GOT3 (cell line): Measurements from ENCODE around the gene BDNF.

Experiments used
- DNase-seq: peaks from one replicate; lab custom pipeline; 2025; ENCODE audit warnings: mixed read lengths; lab: John Stamatoyannopoulos, UW

BDNF gene

DNA sequence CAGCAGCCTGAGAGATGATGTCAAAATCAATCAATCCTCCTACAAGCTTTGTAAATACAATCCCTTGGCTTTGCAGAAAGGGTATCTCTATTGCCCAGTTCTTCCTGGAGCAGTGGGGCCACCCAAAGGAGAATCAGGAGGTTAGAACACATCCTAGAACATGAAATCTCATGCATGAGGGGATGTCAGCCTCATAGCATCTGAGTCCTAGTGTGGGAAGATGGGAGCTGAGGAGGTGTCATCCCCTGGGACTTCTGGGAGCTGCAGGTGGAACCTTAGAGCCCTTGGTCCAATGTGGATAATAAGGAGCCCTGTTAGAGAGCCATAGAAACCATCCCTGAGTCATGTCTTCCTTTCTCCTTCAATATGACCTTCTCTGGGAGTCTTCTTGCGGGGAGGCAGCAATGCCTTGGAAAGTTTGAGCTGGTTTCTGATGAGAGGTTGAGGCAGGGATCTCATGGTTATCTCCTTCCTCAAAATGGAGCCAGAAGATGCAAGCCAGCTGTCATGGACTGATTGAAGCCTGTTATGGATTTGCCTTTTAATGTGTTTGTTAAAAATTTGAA lies 74.8 kb downstream of the BDNF start:
- no peak for DNase-seq

DNA sequence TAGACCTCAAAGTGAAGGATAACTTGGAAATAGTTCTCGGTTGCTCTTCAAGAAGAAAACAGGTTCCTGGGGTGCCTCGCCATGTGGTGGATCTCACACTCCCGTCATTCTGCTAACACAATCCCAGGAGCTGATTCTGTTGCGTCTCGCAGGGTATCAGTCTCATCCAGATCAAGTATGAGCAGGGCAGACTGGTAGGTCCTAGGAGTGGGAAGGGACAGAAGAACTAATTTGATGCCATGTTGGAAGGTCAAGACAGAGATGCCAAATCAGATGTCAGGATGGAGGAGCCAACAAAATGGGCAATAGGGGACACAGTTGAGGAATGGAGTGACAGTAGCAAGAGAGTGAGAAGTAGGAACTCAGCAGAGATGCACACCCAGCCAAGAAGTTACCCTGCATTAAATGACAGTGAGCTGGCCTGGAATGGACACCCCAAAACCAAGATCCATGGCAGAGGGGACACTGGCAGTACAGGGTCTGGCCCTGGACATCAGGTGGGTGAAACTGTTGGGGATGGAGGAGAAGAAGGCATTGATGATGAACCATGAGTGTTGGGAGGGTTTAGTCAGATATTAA lies 76.2 kb downstream of the BDNF start:
- DNase-seq, result no peak

DNA sequence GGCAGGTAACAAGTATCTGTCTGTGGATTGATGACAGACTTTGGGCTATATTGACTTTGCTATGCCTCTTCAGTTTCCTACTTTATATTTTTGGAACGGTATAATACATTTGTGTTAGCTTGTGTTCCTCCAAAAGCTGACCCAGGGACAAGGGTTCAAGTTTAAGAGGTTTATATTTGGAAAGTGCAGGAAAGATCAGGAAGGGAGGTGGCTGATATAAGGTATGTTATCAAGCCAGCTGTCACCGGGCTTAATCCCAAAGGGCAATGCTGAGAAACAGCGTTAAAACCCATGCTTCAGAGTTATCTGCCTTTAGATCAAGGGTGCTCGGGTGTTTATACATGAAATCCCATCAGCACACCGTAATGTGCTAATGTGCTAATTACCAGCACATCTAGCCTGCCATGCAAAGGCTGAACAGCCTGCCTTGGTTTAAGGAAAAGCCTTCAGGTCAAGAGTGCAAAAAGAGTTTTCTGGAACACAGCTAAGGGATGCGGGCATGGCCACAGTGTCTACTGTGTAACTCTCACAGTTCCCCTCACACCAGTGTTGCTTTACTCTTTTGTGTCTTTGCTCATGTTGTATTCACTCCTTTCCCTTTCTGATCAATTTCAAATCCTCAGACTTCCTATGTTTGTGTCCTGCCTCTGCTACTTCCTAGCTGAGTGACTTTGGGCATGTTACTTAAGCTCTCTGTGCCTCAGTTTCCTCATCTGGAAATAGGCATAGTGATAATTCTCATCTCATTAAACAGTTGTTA lies 77.5 kb downstream of the BDNF start:
- DNase-seq, result no peak

DNA sequence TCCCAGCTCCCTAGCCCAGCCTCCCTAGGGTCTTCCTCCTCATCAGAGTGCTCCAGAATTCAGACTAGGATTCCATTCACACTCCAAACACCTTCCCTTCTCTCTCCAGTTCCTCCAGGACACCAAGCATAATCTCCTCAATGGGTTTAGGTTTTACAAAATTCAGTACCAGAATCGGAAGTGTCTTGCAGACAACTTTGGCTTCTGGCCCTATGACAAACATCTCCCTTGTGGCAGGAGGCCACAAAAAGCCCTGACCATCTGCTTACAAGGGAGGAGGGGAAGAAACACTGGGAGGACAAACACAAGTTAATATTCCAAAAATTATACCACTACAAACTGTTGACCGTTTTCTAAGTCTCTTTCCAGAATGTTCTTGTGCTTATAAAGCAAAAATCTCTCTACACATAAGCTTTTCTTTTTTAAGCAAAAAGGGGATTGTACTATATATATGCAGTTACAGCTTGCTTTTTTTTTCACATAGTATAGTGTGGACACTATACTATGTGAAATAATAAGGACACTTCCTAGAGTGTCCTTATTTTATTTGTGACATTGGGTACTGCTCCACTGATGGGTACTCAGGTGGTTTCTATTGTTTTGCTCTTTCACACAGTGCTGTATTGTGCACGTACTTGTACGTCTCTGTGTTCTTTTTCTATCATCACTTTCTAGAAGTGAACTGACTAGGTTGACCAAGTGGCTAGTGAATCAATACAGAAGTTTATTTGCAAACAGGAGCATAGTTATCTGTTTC lies 78.7 kb downstream of the BDNF start:
- DNase-seq, result no peak

DNA sequence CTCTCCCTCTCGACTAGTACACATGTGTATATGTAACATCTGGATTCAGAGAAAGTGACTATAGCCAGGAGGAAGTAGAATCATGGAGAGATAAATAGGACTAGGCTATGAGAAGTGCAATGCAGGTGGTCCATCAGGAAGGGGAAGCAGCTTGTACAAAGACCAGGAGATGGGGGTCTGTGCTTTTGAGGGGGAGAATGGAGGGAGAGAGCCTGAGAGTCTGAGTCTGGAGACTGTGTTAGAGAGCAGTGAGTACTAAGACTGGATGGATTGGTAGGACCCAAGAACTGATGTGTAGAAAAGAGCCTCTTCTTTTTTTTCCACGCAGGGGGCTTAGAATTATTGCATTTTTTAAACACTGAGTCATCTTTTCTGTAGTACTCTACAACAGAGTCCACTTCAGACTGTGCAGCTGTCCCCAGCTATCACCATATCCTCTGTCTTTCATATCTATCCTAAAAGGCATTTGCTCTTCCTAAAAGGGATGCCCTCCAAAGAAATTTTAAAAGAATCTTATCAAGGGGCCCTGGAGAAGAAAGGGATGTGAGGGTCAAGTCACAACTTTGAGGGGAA lies 80.4 kb downstream of the BDNF start:
- DNase-seq, result no peak

DNA sequence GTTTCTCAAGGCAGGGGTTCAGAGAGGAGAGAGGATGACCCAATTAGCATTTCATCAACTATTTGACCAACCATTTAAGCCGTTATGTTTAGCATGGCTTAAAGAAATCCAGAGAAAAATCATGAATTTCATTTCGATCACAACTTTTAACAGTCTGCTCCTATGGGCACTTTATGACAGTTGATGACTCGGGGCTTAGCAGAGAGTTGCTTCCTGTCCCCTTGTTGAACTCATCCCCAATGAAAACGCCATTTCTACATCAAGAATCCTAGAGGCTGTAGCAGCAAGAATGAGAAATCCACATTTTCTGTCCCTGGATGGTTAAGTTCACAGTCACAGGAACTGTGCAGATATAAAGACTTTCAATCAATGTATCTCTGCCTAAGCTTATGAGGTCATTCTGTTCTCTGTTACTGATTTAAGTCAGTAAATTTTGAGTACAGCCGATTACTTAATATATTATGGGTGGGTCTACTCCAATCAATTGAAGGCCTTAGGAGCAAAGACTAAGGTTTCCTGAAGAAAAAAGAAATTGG lies 81.1 kb downstream of the BDNF start:
- no peak for DNase-seq

DNA sequence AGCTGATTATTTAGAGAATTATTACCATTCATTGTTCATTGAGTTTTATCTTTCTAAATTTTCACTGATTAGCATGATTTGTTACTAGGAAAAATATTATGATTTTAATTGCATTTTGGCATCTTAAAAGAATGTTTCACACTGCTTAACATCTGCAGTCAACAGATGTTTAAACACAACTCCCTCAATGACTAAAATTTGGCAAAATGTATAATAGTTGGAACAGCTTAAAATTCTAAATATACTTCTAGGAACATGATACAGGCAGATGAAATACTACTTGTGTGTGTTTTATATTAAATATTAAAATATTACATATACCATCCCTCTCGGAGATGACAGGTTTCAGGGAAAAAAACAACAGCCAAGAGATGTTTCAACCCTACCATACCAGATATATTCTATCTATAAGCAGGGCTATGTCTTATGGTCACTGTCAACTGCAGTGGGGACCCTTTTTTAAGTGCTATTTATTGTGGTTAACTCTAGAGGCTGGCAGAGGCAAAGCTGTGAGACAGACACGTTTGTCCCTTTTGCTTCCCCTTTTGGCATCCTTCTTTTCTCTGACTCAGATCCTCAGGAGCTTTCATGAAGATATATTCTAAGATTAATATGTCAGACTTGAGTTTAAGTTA lies 81.9 kb downstream of the BDNF start:
- DNase-seq, result no peak

DNA sequence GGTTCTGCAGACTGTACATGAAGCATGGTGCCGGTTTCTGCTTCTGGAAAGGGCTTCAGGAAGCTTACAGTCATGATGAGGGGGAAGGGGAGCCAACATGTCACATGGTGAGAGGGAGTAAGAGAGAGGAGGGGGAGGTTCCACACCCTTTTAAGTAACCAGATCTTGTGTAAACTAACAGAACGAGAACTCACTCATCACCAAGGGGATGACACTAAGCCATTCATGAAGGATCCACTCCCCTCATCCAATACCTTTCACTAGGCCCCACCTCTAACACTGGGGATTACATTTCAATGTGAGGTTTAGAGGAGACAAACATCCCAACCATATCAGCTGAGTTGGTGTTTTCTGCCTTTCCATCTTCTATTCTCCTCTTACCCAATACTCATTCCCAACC lies 83.5 kb downstream of the BDNF start:
- no peak for DNase-seq

DNA sequence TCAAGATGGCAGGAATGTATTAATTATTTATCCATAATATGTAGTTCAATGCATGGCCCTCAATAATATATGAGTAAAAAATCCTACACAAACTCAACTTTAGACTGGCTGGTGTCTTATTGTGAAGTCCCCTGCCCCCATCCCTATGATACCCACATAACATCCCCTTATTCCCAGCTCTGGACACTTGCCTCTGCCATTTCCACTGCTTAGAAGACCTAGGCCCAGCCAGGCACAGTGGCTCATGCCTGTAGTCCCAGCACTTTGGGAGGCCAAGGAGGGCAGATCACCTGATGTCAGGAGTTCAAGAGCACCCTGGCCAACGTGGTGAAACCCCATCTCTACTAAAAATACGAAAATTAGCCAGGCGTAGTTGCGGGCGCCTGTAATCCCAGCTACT lies 84.4 kb downstream of the BDNF start:
- no peak for DNase-seq

DNA sequence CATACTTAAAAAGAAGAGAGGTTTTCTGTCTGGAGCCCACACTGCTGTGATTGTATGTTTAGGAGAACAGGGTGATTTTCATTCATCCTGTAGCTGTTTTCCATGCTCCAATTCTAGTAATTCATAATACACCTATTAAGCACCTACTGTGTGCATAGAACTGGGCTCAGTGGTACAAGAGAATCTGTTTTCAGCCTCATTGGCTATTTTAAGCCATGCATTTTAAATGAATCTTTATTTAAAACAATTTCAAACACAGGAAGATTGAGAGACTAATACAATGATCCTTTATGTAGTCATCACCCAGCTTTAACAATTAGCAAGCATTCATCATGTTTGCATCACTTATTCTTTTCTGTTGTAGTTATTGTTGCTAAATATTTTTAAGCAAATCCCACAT lies 86.2 kb downstream of the BDNF start:
- DNase-seq, result no peak

DNA sequence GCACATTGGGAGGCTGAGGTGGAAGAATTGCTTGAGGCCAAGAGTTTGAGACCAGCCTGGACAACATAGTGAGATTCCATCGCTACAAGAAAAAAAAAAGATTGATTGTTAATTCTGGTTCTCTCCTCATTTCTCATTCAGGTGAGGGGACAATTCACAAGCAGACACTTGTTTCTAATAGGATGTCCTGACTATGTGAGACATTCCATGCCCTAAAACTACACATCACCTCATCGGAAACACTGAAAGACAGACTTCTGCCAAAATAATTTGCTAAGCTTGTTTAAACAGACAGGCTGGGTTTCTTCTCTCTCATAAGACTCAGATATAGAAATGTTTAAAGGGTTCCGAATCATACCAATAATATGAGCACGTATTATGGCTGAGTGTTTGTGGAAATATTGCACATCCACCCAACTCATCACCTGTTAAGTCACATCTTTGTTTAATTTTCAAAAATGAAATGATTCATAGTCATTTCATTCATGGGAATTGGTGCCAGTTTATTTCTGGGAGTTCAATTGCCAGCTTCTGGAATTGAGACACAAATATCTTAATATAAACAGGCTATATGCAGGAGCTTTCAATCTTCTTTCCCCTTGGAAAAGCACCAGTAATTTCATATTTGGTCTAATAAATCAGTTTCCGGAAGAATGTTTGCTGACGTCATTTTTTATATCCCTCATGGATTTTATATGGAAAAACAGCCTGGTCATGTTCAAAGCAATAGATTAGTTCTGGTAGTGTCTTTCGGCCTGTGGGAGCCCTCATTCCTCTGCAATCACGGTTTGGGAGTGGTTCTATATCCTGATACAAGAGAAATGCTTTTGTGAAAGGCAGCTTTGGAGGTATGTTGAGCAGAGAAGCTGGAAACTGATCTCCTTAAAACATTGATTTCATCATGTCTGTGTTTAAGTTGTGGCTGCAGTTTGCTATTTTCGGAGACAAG lies 87.0 kb downstream of the BDNF start:
- no peak for DNase-seq

DNA sequence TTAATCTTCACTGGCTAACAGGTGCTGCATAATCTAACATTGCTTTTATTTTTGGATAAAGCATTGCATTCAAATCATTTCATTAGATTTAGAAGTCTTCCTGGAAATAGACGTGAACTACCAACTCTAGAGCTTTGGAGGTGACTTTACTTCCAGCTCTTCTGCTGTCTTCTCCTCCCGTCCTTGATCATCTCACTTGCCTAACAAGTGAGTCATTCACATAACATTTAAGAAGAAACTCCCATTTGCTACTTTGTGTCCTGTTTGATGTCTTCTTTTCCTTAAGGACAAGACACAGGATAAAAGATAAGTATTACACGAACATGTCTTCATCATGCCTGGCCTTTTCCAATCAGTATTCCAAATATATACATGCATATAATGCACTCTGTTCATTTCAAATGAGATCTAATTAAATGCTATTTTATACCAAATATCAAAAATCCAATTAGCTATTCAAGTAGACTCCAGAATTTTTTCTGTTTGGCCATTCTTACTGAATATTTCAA lies 88.3 kb downstream of the BDNF start:
- no peak for DNase-seq

DNA sequence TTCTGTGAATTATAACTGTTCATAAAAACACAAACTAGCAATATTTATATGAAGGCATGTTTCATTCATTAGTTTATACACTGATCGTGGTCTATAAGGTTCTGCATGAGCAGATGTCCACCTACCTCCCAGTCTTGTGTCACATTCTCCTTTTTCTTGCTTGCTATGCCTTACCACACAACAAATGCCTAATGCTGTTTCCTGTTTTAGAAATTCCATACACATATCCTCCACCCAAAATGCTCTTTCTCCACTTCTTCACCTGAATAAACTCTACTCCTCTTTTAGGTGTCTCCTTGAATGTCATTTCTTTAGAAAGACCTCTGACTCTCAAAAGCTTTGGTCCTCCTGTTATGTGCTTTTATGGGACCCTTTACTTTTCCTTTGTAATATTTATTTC lies 88.9 kb downstream of the BDNF start:
- DNase-seq, result no peak

DNA sequence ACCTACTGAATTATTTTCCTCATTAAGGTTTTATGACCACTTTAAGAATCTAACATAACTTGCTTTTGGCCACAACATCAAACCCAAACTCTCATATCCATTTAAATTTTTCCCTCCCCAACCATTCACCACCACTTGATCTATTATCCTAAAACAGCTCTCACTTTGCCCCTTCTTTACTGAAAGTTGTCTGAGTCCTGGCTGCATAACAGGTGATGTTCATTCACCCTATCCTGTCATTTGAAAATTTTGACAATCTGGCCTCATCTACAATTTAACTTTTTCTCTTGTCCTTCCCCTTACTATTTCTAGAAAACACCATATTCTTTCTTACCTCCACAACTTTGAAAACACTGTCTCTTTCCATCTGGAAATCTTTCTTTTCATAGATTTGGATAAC lies 89.3 kb downstream of the BDNF start:
- no peak for DNase-seq

DNA sequence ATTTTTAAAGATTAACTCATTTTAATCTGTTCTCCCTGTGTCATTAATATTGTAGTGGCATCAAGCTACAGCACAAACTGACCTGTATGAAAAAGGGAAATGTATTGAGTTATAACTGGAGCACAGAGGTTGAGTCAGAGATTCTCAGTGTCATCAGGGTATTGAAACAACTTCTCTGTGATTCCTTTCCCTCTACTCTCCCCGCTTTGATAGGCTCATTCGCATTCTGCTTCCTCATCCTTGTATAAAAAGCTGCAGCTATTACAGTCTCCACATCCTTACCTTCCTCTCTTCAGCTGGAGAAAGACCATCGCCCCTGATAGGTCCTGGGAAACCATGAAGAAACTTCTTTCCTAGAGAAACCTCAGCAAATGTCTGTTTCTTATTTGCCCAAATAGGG lies 90.0 kb downstream of the BDNF start:
- DNase-seq, result no peak

DNA sequence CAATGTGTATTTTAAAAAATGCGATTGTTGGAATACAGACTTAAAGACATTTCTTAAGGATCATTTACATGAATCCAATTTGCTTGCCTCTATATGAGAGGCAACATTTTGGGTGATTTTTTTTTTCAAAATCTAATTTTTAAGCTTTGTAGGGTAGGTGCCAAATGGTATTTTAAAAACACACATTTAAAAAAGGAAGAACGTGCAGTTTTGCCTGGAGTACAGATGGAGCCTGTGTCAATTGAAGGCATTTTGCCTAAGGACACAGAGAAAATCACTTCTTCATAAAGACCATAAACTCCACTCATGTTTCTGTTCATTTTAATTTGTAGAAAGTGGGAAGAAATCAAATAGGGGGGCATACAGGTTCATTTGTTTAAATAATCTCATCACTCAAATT lies 91.3 kb downstream of the BDNF start:
- no peak for DNase-seq

DNA sequence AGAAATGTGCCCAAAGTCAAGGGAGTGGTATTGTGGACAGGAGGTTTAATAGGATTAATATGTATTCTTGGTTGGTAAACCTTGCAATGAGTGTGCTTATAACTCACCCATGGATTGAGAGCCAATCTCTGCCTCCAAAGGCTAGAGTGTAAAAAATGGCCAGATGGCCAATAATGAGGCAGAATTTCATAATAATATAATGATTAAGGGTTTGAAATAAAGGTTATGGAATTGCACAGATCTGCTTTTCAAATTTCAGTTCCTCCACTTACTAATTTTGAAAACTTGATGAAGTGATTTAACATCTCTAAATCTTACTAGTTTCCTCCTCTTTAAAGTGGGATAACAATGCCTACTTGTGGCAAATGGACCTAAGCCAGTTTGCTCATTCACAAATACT lies 94.8 kb downstream of the BDNF start:
- DNase-seq, result no peak
